Keratinocyte (primary cell): ENCODE results near the gene RIMS4. TPM values are rescaled to one million over a fixed set of nuclear protein-coding genes. Genes with fewer than 3 reads are reported as not detected.

Experiments
- DNase-seq: peaks from one replicate; pipeline ENCODE4 v3.0.0-alpha.2; 2011; ENCODE audit warnings: low read depth, missing footprints, low spot score
- FAIRE-seq: peaks from 2 replicates; lab custom pipeline; 2011; peaks lifted over from hg19 to GRCh38; lab: Jason Lieb, UNC
- H2AFZ ChIP-seq: 2 replicates; pipeline ENCODE4 v1.6.0; 2012; ENCODE audit warnings: low read length, control low read depth, inconsistent platforms; ENCODE audit not compliant: control insufficient read depth
- H3K27ac ChIP-seq: 2 replicates; pipeline ENCODE4 v1.5.1; 2011; ENCODE audit warnings: low read length; ENCODE audit not compliant: control insufficient read depth, insufficient read depth
- H3K27me3 ChIP-seq: 3 replicates; pipeline ENCODE4 v1.6.0; 2011; ENCODE audit warnings: low read length; ENCODE audit not compliant: control insufficient read depth, insufficient read depth; ENCODE audit errors: extremely low read depth
- H3K36me3 ChIP-seq, 2 experiments: 2 replicates in 1 of 2; 3 replicates in 1 of 2; pipeline ENCODE4 v1.5.1; 2011; ENCODE audit warnings: low read length in 2 of 2, mild to moderate bottlenecking in 1 of 2; ENCODE audit not compliant: control insufficient read depth in 2 of 2, insufficient read depth in 2 of 2; ENCODE audit errors: extremely low read depth in 1 of 2
- H3K4me1 ChIP-seq: 3 replicates; pipeline ENCODE4 v1.5.1; 2011; ENCODE audit warnings: low read length; ENCODE audit not compliant: control insufficient read depth, insufficient read depth; ENCODE audit errors: extremely low read depth
- H3K4me2 ChIP-seq: 3 replicates; pipeline ENCODE4 v1.6.0; 2011; ENCODE audit warnings: low read depth, low read length; ENCODE audit not compliant: control insufficient read depth, insufficient read depth; ENCODE audit errors: extremely low read depth
- H3K4me3 ChIP-seq, 3 experiments: fragments of 200-600 bp in 1 of 3; sonication (generic) in 1 of 3; 2 replicates in 2 of 3; 3 replicates in 1 of 3; pipeline ENCODE4 v1.5.1; 2011 to 2016; ENCODE audit warnings: low read length in 3 of 3, mild to moderate bottlenecking in 3 of 3, control low read depth in 2 of 3, inconsistent platforms in 1 of 3, low read depth in 1 of 3, mixed read lengths in 1 of 3, mixed run types in 1 of 3, moderate library complexity in 1 of 3; ENCODE audit not compliant: control insufficient read depth in 2 of 3, insufficient read depth in 2 of 3; ENCODE audit errors: extremely low read depth in 1 of 3
- H3K79me2 ChIP-seq: 2 replicates; pipeline ENCODE4 v1.6.0; 2012; ENCODE audit warnings: low read length; ENCODE audit not compliant: control insufficient read depth, insufficient read depth
- H3K9ac ChIP-seq: 3 replicates; pipeline ENCODE4 v1.6.0; 2011; ENCODE audit warnings: low read length; ENCODE audit not compliant: control insufficient read depth, insufficient read depth; ENCODE audit errors: extremely low read depth
- H3K9me1 ChIP-seq: 3 replicates; pipeline ENCODE4 v1.6.0; 2011; ENCODE audit warnings: low read length; ENCODE audit not compliant: control insufficient read depth, insufficient read depth; ENCODE audit errors: extremely low read depth
- H3K9me3 ChIP-seq: 2 replicates; pipeline ENCODE4 v1.5.1; 2012; ENCODE audit warnings: low read depth, low read length; ENCODE audit not compliant: control insufficient read depth
- H4K20me1 ChIP-seq: 3 replicates; pipeline ENCODE4 v1.6.0; 2011; ENCODE audit warnings: low read length; ENCODE audit not compliant: control insufficient read depth, insufficient read depth; ENCODE audit errors: extremely low read depth
- EZH2 ChIP-seq: IDR thresholded peaks from one replicate; pipeline ENCODE4 v1.6.1; 2012; ENCODE audit warnings: inconsistent platforms, mild to moderate bottlenecking, low read length, moderate library complexity
- dilution Hi-C: fragments of 300-500 bp; cut with MboI; formaldehyde crosslinking; loops from one replicate; pipeline ENCODE4 v1.7.0; 2020; ENCODE audit warnings: low sequenced_read_pairs; ENCODE audit not compliant: extremely low pct_ligation_motif_present
- polyA plus RNA-seq, 5 experiments: library from polyadenylated mRNA; depleted of rRNA in 3 of 5; stranded (reverse) in 3 of 5; stranded (forward) in 1 of 5; unstranded in 1 of 5; fragments of >200 nt; gene quantifications; 1 replicate in 1 of 5; 2 replicates in 3 of 5; 3 replicates in 1 of 5; pipeline versions ENCODE4 v1.2.1 to v1.2.3, GENCODE V29; 2011 to 2012; ENCODE audit warnings: missing spikeins in 2 of 5, low read depth in 1 of 5, low replicate concordance in 1 of 5
- TF ChIP-seq, protein P1 (sequence below), 3 experiments: IDR thresholded peaks in 1 of 3; conservative IDR thresholded peaks in 1 of 3; optimal IDR thresholded peaks in 1 of 3; 2 replicates in 2 of 3; 3 replicates in 1 of 3; pipeline versions ENCODE3 to v1.5.1; 2011; ENCODE audit warnings: low read length in 3 of 3, mild to moderate bottlenecking in 3 of 3, moderate library complexity in 2 of 3, control low read depth in 1 of 3, inconsistent platforms in 1 of 3; ENCODE audit not compliant: insufficient read depth in 2 of 3; ENCODE audit errors: extremely low read depth in 1 of 3

RIMS4 gene
- polyA plus RNA-seq, 1 donor (not counting 4 experiments of a cell fraction or from before 2014, with no cell fraction given), result not detected

DNA sequence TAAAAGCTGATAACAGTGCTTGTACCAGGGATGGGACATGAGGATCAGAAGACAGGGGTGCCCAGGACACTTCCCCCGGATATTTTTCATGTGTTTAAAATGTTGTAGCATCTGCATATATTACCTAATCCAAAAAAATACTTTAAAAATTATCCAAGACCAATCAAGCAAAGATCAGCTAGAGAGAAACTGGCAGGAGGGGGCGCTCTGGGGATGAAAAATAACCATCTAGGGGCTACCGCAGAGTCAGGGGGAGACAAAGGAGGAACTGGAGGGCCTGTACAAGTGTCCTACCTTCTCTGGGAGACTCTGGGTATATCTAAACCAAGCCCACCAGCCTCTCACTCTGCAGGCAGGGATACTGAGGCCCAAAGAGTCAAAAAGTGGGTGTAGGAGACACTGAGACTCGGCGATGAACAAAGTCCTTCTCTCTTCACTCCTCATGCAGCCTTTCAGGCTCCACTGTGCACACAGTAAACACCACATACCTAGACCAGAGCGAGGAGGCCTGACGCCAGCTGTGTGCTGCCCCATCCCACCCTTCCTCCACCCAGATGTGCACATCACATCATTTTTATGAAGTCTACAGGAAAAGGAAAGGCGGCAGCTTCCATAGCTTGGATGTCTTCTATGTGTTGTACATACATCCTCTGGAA is 9.8 kb downstream of the RIMS4 start:
- Histone ChIP-seq H3K27ac (no peak overlapping the region), H3K79me2 (no peaks in the 10 kb centered on the region), H3K9me3 (no peaks in the 10 kb centered on the region), H3K36me3 (no peaks in the 10 kb centered on the region), H3K4me3 (no peak overlapping the region), H3K4me2 (no peak overlapping the region), H3K4me1 (no peaks in the 10 kb centered on the region), H4K20me1 (peaks cover 2% of the 10 kb centered on the region), H2AFZ (no peak overlapping the region), H3K9ac (no peak overlapping the region), H3K9me1 (no peaks in the 10 kb centered on the region), H3K27me3 (peaks cover 8% of the 10 kb centered on the region)
- DNase-seq (no peak), FAIRE-seq (no peak)
- dilution Hi-C loops, result no loop called here
- TF ChIP-seq, protein P1, sequence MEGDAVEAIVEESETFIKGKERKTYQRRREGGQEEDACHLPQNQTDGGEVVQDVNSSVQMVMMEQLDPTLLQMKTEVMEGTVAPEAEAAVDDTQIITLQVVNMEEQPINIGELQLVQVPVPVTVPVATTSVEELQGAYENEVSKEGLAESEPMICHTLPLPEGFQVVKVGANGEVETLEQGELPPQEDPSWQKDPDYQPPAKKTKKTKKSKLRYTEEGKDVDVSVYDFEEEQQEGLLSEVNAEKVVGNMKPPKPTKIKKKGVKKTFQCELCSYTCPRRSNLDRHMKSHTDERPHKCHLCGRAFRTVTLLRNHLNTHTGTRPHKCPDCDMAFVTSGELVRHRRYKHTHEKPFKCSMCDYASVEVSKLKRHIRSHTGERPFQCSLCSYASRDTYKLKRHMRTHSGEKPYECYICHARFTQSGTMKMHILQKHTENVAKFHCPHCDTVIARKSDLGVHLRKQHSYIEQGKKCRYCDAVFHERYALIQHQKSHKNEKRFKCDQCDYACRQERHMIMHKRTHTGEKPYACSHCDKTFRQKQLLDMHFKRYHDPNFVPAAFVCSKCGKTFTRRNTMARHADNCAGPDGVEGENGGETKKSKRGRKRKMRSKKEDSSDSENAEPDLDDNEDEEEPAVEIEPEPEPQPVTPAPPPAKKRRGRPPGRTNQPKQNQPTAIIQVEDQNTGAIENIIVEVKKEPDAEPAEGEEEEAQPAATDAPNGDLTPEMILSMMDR (optimal IDR thresholded peaks at IDR 0.05 in 1 of 3, IDR thresholded peaks at IDR 0.05 in 1 of 3, conservative IDR thresholded peaks at IDR 0.05 in 1 of 3; ENCODE audit: extremely low read depth in 1 of 3, insufficient read depth in 2 of 3, low read length in 3 of 3), result no peak
- no peak for TF ChIP-seq EZH2

DNA sequence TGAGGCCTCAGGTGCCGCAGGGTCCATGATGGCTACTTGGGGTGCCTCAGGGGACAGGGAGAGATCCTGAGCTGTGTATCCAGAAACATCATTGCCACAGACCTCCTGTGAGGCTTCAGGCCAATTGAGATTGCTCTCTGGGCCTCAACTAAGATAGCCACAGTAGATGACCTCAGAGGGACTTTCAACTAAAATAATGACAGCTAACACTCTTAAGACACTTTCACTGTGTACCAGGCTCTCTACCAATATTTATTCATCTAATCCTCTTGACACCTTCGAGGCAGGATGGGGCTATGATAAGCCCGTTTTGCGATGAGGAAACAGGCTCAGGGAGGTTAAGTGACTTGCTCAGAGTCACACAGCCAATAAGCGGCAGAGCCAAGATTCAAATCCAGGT is 10.7 kb downstream of the RIMS4 start:
- no peaks in the 10 kb centered on the region for H3K36me3 ChIP-seq
- no peak overlapping the region for H3K9ac ChIP-seq
- H3K4me2 ChIP-seq, result no peak overlapping the region
- dilution Hi-C loops, result no loop called here
- TF ChIP-seq, protein P1 (optimal IDR thresholded peaks at IDR 0.05 in 1 of 3, IDR thresholded peaks at IDR 0.05 in 1 of 3, conservative IDR thresholded peaks at IDR 0.05 in 1 of 3; ENCODE audit: extremely low read depth in 1 of 3, insufficient read depth in 2 of 3, low read length in 3 of 3), result no peak
- TF ChIP-seq EZH2, result no peak
- peaks cover 2% of the 10 kb centered on the region for H4K20me1 ChIP-seq
- no peak overlapping the region for H2AFZ ChIP-seq
- no peaks in the 10 kb centered on the region for H3K79me2 ChIP-seq
- FAIRE-seq (no peak), DNase-seq (no peak)
- no peaks in the 10 kb centered on the region for H3K4me1 ChIP-seq
- peaks cover 8% of the 10 kb centered on the region for H3K27me3 ChIP-seq
- H3K4me3 ChIP-seq, result no peak overlapping the region
- H3K27ac ChIP-seq, result no peak overlapping the region
- H3K9me3 ChIP-seq, result no peaks in the 10 kb centered on the region
- no peaks in the 10 kb centered on the region for H3K9me1 ChIP-seq
